Mammary epithelial cell (primary cell): ENCODE measurements around the gene LBX2.
"Not testable (repeated sequence)": the region's sequence is repeated elsewhere in the genome, so short reads cannot be mapped to it uniquely, and the experiment has no call there.

Experiments used
- EZH2 ChIP-seq: IDR thresholded peaks from 2 replicates; pipeline ENCODE4 v1.6.1; 2012; ENCODE audit warnings: low read length, inconsistent platforms, borderline replicate concordance
- TF ChIP-seq, protein P1 (sequence below), 2 donors: IDR thresholded peaks in 1 of 2; conservative IDR thresholded peaks in 1 of 2; 2 replicates each; pipeline ENCODE4 v1.5.1; 2011 to 2012; ENCODE audit warnings: inconsistent platforms in 2 of 2, low read length in 2 of 2, mild to moderate bottlenecking in 2 of 2, control low read depth in 1 of 2, low read depth in 1 of 2; ENCODE audit not compliant: insufficient read depth in 1 of 2; ENCODE audit errors: extremely low read depth in 1 of 2

DNA sequence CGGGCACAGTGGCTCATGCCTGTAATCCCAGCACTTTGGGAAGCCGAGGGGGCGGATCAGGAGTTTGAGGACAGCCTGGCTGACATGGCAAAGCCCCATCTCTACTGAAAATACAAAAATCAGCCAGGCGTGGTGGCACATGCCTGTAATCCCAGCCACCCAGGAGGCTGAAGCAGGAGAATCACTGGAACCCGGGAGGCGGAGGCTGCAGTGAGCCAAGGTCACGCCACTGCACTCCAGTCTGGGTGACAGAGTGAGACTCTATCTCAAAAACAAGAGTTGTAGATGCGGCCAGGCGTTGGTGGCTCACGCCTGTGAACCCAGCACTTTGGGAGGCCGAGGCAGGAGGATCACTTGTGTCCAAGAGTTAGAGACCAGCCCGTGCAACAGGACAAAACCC is 28.7 kb downstream of the LBX2 start:
- TF ChIP-seq, protein P1, sequence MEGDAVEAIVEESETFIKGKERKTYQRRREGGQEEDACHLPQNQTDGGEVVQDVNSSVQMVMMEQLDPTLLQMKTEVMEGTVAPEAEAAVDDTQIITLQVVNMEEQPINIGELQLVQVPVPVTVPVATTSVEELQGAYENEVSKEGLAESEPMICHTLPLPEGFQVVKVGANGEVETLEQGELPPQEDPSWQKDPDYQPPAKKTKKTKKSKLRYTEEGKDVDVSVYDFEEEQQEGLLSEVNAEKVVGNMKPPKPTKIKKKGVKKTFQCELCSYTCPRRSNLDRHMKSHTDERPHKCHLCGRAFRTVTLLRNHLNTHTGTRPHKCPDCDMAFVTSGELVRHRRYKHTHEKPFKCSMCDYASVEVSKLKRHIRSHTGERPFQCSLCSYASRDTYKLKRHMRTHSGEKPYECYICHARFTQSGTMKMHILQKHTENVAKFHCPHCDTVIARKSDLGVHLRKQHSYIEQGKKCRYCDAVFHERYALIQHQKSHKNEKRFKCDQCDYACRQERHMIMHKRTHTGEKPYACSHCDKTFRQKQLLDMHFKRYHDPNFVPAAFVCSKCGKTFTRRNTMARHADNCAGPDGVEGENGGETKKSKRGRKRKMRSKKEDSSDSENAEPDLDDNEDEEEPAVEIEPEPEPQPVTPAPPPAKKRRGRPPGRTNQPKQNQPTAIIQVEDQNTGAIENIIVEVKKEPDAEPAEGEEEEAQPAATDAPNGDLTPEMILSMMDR (conservative IDR thresholded peaks at IDR 0.05 in 1 of 2, IDR thresholded peaks at IDR 0.05 in 1 of 2; ENCODE audit: extremely low read depth in 1 of 2, insufficient read depth in 1 of 2, low read depth in 1 of 2, low read length in 2 of 2) = not testable (repeated sequence)
- TF ChIP-seq EZH2 = not testable (repeated sequence)
